Right forelimb (tissue), 1 donor: ENCODE results near the gene ATP10B.
"Not testable (repeated sequence)": the region's sequence is repeated elsewhere in the genome, so short reads cannot be mapped to it uniquely, and the experiment has no call there.

ENCODE experiments used
- DNase-seq: peaks from one replicate; pipeline ENCODE4 v3.0.0-alpha.2; 2018

Gene ATP10B

GRCh38 chr5:160852049-160852448 is at the start of gene ATP10B:
Gene ATP10B, minus strand, starts transcription at chr5:160852211. Its CDS starts 164,137 bp downstream, at chr5:160688074.
- DNase-seq: no peak

GRCh38 chr5:160901656-160902055 is 49.6 kb upstream of the ATP10B start:
- no peak for DNase-seq

GRCh38 chr5:160899735-160900134 is 47.7 kb upstream of the ATP10B start:
- no peak for DNase-seq

DNA sequence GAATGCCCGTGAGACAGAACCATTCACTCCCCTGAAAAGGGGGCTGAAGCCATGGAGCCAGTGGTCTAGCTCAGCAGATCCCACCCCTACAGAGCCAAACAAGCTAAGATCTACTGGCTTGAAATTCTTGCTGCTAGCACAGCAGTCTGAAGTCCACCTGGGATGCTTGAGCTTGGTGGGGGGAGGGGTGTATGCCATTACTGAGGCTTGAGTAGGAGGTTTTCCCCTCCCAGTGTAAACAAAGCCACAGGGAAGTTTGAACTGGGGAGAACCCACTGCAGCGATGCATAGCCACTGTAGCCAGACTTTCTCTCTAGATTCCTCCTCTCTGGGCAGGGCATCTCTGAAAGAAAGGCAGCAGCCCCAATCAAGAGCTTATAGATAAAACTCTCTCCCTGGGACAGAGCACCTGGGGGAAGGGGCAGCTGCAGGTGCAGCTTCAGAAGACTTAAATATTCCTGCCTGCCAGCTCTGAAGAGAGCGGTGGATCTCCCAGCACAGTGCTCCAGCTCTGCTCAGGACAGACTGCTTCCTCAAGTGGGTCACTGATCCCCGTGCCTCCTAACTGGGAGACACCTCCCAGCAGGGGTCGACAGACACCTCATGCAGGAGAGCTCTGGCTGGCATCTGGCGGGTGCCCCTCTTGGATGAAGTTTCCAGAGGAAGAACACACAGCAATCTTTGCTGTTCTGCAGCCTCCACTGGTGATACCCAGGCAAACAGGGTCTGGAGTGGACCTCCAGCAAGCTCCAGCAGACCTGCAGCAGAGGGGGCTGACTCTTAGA is 41.4 kb upstream of the ATP10B start:
- not testable (repeated sequence) for DNase-seq

GRCh38 chr5:160887780-160888179 is 35.8 kb upstream of the ATP10B start:
- DNase-seq: no peak

- not testable (repeated sequence) for DNase-seq
Observed at GRCh38 chr5:160873560-160874200, 21.7 kb upstream of the ATP10B start.

DNA sequence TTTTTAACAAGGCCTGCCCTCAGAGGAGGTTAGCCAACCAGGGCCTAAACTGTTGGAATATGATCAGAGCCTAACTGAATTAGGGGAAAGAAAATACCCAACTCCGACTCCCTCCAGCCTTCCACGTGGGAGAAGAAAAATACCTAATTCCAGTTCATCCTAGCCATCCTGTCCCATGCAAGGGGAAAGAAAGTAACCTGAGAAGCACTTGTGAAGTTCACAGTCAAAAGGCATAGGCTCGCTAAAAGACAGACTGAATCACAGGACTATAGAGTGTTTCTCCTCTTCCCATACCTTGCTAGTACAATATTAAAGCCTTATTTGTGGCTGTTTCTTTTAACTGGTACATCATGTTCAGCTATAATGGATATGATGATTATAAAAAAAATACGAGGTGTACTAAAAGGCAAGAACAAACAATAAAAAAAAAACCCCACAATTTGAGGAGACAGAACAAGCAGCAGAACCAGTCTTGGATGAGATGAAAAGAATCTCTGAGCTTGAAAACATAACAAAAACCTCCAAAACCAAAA is 18.0 kb upstream of the ATP10B start:
- no peak for DNase-seq

- DNase-seq: no peak
Observed at GRCh38 chr5:160867976-160868375, 16.0 kb upstream of the ATP10B start.

- DNase-seq: no peak
Observed at GRCh38 chr5:160851451-160851850, 560 bp downstream of the ATP10B start.

GRCh38 chr5:160850421-160850820 is 1.6 kb downstream of the ATP10B start:
- DNase-seq: no peak

DNA sequence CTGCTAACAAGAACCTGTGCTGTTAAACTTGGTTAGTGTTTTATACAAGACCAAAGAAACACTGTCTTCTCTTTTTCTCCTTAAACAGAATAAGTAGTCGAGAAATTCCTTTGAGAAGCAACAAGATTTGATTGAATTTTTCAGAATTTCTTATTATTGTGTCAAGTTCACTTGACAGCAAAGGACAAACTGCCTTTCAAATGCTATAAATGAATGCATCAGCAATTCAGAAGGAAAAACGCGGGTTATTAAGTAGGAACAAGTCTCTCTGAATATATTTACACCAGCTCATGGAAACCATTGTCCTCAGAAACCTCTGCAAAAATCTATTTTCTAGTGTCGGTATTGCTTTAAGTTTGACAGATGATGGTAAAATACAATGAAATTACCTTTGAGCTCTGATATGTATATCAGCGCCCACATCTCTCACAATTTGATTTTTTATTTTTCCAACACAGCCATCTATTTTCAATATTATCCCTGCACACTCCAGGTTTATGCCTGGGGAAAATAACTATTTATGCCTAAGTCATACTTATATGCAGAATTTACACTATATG is 4.4 kb downstream of the ATP10B start:
- no peak for DNase-seq

GRCh38 chr5:160846642-160847041 is 5.4 kb downstream of the ATP10B start:
- no peak for DNase-seq

DNA sequence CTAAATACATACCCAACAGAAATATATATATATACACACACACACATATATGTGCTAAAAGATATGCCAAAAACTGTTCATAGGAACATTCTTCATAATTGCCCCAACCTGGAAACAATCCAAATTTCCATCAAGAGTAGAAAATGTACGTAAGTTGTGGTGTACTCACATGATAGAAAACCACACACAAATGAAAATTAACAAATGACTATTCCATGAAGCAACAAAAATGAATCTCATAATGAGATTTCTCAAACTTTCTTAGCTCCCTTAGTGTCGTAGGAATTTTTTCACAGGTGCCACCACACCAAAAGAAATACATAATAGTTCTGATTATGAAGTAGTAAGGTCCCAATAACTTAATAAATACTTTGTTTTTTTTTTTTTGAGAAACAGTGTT is 7.8 kb downstream of the ATP10B start:
- DNase-seq: no peak

- no peak for DNase-seq
Observed at GRCh38 chr5:160843240-160843639, 8.8 kb downstream of the ATP10B start.

GRCh38 chr5:160837749-160838593 is 14.0 kb downstream of the ATP10B start:
- DNase-seq: no peak

DNA sequence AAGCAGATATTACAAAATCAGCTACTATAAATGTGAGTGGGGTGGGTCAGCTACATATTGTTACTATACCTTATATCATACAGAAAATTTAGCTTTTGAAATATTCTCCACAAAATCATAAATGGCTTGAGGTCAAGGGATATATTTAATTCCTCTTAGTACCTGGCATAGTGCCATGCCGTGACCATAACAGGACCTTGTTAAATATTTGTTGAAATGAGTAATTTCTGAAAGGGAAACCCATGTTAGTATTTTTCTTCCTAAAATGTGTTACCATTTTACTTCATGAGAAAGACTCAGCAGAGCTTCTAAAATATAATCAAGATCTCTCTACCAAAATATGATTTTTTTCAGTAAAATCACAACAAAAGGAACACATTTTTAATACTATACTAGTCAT is 14.8 kb downstream of the ATP10B start:
- no peak for DNase-seq

GRCh38 chr5:160835818-160836528 is 16.0 kb downstream of the ATP10B start:
- DNase-seq: no peak

DNA sequence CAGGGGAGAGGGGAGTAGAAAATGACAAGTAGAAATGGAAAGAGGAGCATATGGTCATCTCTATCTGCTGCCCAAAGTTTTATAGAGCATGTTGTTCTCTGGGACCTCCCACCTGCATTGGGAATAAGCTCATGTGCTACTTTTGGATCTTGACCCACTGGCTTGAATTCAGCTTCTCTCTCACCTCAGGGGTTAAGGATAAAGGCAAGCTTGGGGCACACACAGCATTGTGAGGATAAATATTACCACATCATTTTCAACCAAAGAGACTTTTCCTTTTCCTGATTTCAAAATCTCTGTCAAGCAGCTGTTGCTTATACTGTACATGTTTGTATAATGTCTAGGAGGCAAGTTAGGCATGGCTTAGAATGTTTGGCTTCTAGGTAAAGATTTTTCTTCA is 16.6 kb downstream of the ATP10B start:
- no peak for DNase-seq

GRCh38 chr5:160833806-160834205 is 18.2 kb downstream of the ATP10B start:
- no peak for DNase-seq

DNA sequence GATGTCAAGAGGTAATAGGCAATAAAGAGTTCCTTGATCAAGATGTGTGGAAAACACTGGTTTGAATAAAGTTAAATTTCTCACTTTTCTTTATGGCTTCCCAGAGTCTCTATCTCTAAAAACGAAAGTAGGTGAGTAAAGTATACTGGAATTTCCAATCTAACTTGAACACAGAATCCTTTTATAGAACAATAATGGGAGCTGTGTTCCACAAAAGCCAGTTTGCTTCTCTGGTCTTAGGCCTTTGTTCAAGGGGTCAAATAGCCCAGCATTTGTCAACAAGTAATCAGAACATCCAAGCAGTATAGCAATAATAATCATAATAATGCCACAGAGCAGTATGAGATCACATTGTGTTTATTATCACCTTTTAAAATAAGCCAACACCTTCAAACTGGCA is 20.2 kb downstream of the ATP10B start:
- DNase-seq: no peak

DNA sequence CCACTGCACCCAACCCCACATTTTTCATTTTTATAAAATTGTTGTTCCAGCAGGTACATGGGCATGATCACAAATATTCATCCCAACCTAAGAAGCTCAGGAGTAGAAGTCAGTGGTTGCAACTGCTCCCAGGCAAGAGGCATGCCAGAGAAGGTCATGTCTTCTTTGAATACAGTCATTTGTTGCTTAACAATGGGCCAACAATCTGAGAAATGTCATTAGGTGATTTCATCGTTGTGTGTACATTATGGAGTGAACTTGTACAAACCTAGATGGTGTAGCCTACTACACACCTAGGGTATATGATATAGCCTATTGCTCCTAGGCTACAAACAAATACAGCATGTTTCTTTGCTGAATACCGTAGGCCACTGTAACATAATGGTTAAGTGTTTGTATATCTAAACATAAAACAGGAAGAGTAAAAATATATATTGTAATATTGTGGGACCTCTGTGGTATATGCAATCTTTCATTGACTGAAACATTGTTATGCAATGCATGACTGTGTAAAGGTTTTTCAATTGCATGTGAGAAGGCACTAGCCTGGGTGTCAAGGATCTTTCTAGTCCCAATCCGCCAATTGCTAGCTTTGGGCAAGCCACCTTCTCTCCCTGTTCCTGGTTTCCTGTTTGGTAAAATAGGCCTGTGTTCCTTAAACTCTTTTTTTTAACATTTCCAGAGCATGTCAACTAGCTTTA is 27.6 kb downstream of the ATP10B start:
- DNase-seq: no peak

- not testable (repeated sequence) for DNase-seq
Observed at GRCh38 chr5:160812996-160813395, 39.0 kb downstream of the ATP10B start.
